NCI-H2171 treated with DMSO at 0.1 percent for 48 hours (cell line): ENCODE results near the gene UBE2E1.
A peak's percentile ranks its signal among the peaks of the same experiment; 100 is the strongest.

Experiments
- DNase-seq: peaks from one replicate; lab custom pipeline; 2025; lab: John Stamatoyannopoulos, UW

UBE2E1 gene

GRCh38 chr3:23796518-23796917 is 9.2 kb upstream of the UBE2E1 start:
- DNase-seq, result no peak

- DNase-seq, result no peak
Observed at GRCh38 chr3:23797491-23797890, 8.3 kb upstream of the UBE2E1 start.

GRCh38 chr3:23798456-23798855 is 7.3 kb upstream of the UBE2E1 start:
- no peak for DNase-seq

GRCh38 chr3:23798876-23799275 is 6.9 kb upstream of the UBE2E1 start:
- DNase-seq, result no peak

GRCh38 chr3:23800731-23801130 is 5.0 kb upstream of the UBE2E1 start:
- no peak for DNase-seq

GRCh38 chr3:23804441-23805209 is 1.1 kb upstream of the UBE2E1 start:
- DNase-seq, result no peak

GRCh38 chr3:23805210-23805632 is 534 bp upstream of the UBE2E1 start:
- DNase-seq, result no peak

- peak; percentile 7 for DNase-seq
Observed at GRCh38 chr3:23806534-23807423, 1.0 kb downstream of the UBE2E1 start.

GRCh38 chr3:23807424-23808015 is 1.8 kb downstream of the UBE2E1 start:
- peak; percentile 2 for DNase-seq

- DNase-seq, result no peak
Observed at GRCh38 chr3:23808525-23808924, 2.8 kb downstream of the UBE2E1 start.

GRCh38 chr3:23809294-23809693 is 3.5 kb downstream of the UBE2E1 start:
- DNase-seq, result no peak

- DNase-seq, result no peak
Observed at GRCh38 chr3:23809840-23810342, 4.1 kb downstream of the UBE2E1 start.

GRCh38 chr3:23810343-23811184 is 4.8 kb downstream of the UBE2E1 start:
- peak; percentile 3 for DNase-seq

GRCh38 chr3:23811185-23811527 is 5.4 kb downstream of the UBE2E1 start:
- DNase-seq, result peak; percentile 5

GRCh38 chr3:23811919-23812318 is 6.2 kb downstream of the UBE2E1 start:
- no peak for DNase-seq

GRCh38 chr3:23815879-23816278 is 10.1 kb downstream of the UBE2E1 start:
- no peak for DNase-seq

- no peak for DNase-seq
Observed at GRCh38 chr3:23816721-23817120, 11.0 kb downstream of the UBE2E1 start.

GRCh38 chr3:23817508-23818223 is 11.9 kb downstream of the UBE2E1 start:
- DNase-seq, result no peak

- no peak for DNase-seq
Observed at GRCh38 chr3:23819599-23820360, 14.0 kb downstream of the UBE2E1 start.

- no peak for DNase-seq
Observed at GRCh38 chr3:23820888-23821287, 15.1 kb downstream of the UBE2E1 start.
